K562 (cell line): ENCODE measurements around the gene SLBP. TPM values are rescaled to one million over a fixed set of nuclear protein-coding genes. Genes with fewer than 3 reads are reported as not detected.

Experiments
- HDAC3 ChIP-seq: fragments of 450-650 bp; IDR thresholded peaks from 2 replicates; pipeline ENCODE4 v1.6.1; 2018; ENCODE audit warnings: borderline replicate concordance, mild to moderate bottlenecking, moderate library complexity; ENCODE audit not compliant: partially characterized antibody
- MXD1 ChIP-seq: fragments of 250-450 bp; sonication (Bioruptor Pico); IDR thresholded peaks from 2 replicates; pipeline ENCODE4 v1.8.0; 2021; ENCODE audit warnings: borderline replicate concordance, mild to moderate bottlenecking, moderate library complexity; ENCODE audit not compliant: poor library complexity, severe bottlenecking
- PCBP2 ChIP-seq: fragments of 200-400 bp; formaldehyde crosslinking; IDR thresholded peaks from 2 replicates; pipeline ENCODE4 v1.6.1; 2018; ENCODE audit warnings: low read length, low read depth, mild to moderate bottlenecking, moderate library complexity; ENCODE audit not compliant: poor library complexity, severe bottlenecking
- SREBF1 ChIP-seq: fragments of 150-350 bp; IDR thresholded peaks from 2 replicates; pipeline ENCODE4 v1.6.1; 2014; ENCODE audit warnings: antibody characterized with exemption, low read depth, low read length, borderline replicate concordance
- TGIF2 ChIP-seq: sonication (generic); formaldehyde crosslinking; IDR thresholded peaks from 2 replicates; pipeline ENCODE4 v1.8.1; 2022; ENCODE audit warnings: mild to moderate bottlenecking, missing genetic modification reagents, moderate library complexity
- ZNF184 ChIP-seq: sonication (generic); formaldehyde crosslinking; IDR thresholded peaks from 2 replicates; pipeline ENCODE4 v1.5.0; 2020; ENCODE audit warnings: missing genetic modification reagents
- ZNF436 ChIP-seq: fragments of 250-450, 450-650 bp; sonication (Bioruptor Pico); formaldehyde crosslinking; IDR thresholded peaks from 2 replicates; pipeline ENCODE4 v1.7.0; 2020; ENCODE audit warnings: mild to moderate bottlenecking
- ZNF57 ChIP-seq: fragments of 450-650 bp; formaldehyde crosslinking; IDR thresholded peaks from 2 replicates; pipeline ENCODE4 v1.4.0; 2020; ENCODE audit warnings: mild to moderate bottlenecking, moderate library complexity
- ZNF586 ChIP-seq: fragments of 450-650 bp; formaldehyde crosslinking; conservative IDR thresholded peaks from 2 replicates; pipeline ENCODE4 v1.4.0; 2020; ENCODE audit warnings: mild to moderate bottlenecking, moderate library complexity
- ZNF764 ChIP-seq: fragments of 250-450 bp; sonication (Bioruptor Pico); IDR thresholded peaks from 2 replicates; pipeline ENCODE4 v1.4.0; 2020; ENCODE audit warnings: low read depth, mild to moderate bottlenecking, moderate library complexity
- polyA plus RNA-seq, 8 experiments: library from polyadenylated mRNA; depleted of rRNA in 4 of 8; stranded (reverse) in 5 of 8; unstranded in 3 of 8; fragments of >200 nt; fragmentation: Nextera tagmentation in 2 of 8; fragmentation: Illumina TruSeq in 1 of 8; extraction: Ambion mirVana in 2 of 8; extraction: Trizol in 1 of 8; gene quantifications; 2 replicates each; pipeline versions ENCODE4 v1.2.1 to v1.2.3, GENCODE V29; 2011 to 2014; ENCODE audit warnings: inconsistent platforms in 1 of 8, missing spikeins in 1 of 8
- total RNA-seq, 7 experiments: library from RNA; depleted of rRNA in 6 of 7; stranded (reverse); fragments of >200 nt in 6 of 7; fragmentation: Illumina TruSeq in 2 of 7; extraction: Trizol in 2 of 7; gene quantifications; 2 replicates each; pipeline versions ENCODE4 v1.2.1 to v1.2.3, GENCODE V29; 2011 to 2021; ENCODE audit warnings: low replicate concordance in 1 of 7
- TF ChIP-seq, protein P1 (sequence below): fragments of 250-450 bp; sonication (Bioruptor Pico); IDR thresholded peaks from 2 replicates; pipeline ENCODE4 v1.8.0; 2022; ENCODE audit warnings: inconsistent platforms
- TF ChIP-seq, protein P2 (sequence below), 2 experiments: fragments of 150-350 bp in 1 of 2; IDR thresholded peaks; 2 replicates each; pipeline ENCODE4 v1.6.1; 2012 to 2016; ENCODE audit warnings: low read depth in 2 of 2, low read length in 2 of 2, mild to moderate bottlenecking in 1 of 2, moderate library complexity in 1 of 2
- TF ChIP-seq, protein P3 (sequence below): fragments of 450-650 bp; formaldehyde crosslinking; IDR thresholded peaks from 2 replicates; pipeline ENCODE4 v1.4.0; 2020; ENCODE audit warnings: mild to moderate bottlenecking, mixed read lengths
- TF ChIP-seq, protein P4 (sequence below): fragments of 250-450 bp; sonication (Bioruptor Pico); IDR thresholded peaks from 2 replicates; pipeline ENCODE4 v1.4.0; 2020; ENCODE audit warnings: mild to moderate bottlenecking, moderate library complexity

The SLBP gene
- total and polyA plus RNA-seq, 9 of the 15 experiments (the other 6 are each of a cell fraction or from before 2014, with no cell fraction given): 49.4 to 221 (median 162) TPM

DNA sequence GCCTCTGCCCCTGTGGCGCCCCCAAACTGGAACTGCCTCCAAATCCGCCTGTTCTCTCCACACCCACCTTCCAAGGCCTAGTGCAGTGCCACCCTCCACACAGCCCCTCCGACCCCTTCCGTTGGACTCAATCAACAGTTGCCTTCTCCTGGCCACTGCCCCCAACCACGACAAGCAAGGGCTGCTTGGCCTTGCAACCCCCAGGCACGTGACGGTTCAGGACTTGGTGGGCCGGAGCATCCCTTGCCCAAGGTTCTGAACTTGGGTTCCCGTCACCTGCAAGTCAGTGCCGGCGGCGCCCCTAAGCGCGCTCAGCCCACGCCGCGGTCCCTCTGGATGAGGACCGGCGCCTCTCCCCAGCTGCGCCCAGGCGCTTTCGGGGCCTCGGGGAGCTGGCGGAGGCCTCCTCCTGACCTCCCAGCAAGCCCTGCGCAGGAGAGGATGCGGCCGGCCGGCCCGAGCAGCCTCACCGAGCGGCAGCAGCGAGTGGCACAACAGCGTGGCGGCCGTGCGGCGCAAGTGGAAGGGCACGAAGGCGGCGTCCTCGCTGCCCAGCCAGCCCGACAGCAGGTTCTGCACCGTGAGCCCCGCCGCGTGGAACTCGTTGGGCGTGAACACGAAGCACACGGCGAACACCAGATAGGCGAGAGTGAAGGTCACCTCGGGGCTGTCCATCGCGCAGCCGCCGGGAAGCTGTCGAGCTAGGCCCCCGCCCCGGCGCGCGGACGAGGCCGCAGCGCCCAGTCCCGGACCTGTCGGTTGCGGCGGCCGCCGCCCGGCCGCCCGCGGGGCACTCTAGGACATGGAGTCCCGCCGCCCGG lies 8.3 kb upstream of the SLBP start (continued):
- TF ChIP-seq ZNF764: no peak
- no peak for TF ChIP-seq PCBP2
- TF ChIP-seq TGIF2 (CRISPR knock-in tag): no peak
- TF ChIP-seq ZNF586 (CRISPR knock-in tag): no peak
- TF ChIP-seq, protein P1, sequence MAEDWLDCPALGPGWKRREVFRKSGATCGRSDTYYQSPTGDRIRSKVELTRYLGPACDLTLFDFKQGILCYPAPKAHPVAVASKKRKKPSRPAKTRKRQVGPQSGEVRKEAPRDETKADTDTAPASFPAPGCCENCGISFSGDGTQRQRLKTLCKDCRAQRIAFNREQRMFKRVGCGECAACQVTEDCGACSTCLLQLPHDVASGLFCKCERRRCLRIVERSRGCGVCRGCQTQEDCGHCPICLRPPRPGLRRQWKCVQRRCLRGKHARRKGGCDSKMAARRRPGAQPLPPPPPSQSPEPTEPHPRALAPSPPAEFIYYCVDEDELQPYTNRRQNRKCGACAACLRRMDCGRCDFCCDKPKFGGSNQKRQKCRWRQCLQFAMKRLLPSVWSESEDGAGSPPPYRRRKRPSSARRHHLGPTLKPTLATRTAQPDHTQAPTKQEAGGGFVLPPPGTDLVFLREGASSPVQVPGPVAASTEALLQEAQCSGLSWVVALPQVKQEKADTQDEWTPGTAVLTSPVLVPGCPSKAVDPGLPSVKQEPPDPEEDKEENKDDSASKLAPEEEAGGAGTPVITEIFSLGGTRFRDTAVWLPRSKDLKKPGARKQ (CRISPR knock-in tag): no peak
- no peak for TF ChIP-seq HDAC3
- TF ChIP-seq ZNF436: no peak
- TF ChIP-seq MXD1 (CRISPR knock-in tag): no peak
- TF ChIP-seq, protein P2, sequence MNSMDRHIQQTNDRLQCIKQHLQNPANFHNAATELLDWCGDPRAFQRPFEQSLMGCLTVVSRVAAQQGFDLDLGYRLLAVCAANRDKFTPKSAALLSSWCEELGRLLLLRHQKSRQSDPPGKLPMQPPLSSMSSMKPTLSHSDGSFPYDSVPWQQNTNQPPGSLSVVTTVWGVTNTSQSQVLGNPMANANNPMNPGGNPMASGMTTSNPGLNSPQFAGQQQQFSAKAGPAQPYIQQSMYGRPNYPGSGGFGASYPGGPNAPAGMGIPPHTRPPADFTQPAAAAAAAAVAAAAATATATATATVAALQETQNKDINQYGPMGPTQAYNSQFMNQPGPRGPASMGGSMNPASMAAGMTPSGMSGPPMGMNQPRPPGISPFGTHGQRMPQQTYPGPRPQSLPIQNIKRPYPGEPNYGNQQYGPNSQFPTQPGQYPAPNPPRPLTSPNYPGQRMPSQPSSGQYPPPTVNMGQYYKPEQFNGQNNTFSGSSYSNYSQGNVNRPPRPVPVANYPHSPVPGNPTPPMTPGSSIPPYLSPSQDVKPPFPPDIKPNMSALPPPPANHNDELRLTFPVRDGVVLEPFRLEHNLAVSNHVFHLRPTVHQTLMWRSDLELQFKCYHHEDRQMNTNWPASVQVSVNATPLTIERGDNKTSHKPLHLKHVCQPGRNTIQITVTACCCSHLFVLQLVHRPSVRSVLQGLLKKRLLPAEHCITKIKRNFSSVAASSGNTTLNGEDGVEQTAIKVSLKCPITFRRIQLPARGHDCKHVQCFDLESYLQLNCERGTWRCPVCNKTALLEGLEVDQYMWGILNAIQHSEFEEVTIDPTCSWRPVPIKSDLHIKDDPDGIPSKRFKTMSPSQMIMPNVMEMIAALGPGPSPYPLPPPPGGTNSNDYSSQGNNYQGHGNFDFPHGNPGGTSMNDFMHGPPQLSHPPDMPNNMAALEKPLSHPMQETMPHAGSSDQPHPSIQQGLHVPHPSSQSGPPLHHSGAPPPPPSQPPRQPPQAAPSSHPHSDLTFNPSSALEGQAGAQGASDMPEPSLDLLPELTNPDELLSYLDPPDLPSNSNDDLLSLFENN (IDR thresholded peaks at IDR 0.05; ENCODE audit: low read depth in 2 of 2, low read length in 2 of 2): no peak
- 0 out of 2 replicates have a peak, but pooled peaks have one; percentile 31 for TF ChIP-seq SREBF1
- TF ChIP-seq, protein P3, sequence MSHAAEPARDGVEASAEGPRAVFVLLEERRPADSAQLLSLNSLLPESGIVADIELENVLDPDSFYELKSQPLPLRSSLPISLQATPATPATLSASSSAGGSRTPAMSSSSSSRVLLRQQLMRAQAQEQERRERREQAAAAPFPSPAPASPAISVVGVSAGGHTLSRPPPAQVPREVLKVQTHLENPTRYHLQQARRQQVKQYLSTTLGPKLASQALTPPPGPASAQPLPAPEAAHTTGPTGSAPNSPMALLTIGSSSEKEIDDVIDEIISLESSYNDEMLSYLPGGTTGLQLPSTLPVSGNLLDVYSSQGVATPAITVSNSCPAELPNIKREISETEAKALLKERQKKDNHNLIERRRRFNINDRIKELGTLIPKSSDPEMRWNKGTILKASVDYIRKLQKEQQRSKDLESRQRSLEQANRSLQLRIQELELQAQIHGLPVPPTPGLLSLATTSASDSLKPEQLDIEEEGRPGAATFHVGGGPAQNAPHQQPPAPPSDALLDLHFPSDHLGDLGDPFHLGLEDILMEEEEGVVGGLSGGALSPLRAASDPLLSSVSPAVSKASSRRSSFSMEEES (CRISPR knock-in tag): peak; percentile 20; the same call in 1 of the 2 replicates
- no peak for TF ChIP-seq ZNF184
- TF ChIP-seq, protein P4, sequence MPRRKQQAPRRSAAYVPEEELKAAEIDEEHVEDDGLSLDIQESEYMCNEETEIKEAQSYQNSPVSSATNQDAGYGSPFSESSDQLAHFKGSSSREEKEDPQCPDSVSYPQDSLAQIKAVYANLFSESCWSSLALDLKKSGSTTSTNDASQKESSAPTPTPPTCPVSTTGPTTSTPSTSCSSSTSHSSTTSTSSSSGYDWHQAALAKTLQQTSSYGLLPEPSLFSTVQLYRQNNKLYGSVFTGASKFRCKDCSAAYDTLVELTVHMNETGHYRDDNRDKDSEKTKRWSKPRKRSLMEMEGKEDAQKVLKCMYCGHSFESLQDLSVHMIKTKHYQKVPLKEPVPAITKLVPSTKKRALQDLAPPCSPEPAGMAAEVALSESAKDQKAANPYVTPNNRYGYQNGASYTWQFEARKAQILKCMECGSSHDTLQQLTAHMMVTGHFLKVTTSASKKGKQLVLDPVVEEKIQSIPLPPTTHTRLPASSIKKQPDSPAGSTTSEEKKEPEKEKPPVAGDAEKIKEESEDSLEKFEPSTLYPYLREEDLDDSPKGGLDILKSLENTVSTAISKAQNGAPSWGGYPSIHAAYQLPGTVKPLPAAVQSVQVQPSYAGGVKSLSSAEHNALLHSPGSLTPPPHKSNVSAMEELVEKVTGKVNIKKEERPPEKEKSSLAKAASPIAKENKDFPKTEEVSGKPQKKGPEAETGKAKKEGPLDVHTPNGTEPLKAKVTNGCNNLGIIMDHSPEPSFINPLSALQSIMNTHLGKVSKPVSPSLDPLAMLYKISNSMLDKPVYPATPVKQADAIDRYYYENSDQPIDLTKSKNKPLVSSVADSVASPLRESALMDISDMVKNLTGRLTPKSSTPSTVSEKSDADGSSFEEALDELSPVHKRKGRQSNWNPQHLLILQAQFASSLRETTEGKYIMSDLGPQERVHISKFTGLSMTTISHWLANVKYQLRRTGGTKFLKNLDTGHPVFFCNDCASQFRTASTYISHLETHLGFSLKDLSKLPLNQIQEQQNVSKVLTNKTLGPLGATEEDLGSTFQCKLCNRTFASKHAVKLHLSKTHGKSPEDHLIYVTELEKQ: no peak
- no peak for TF ChIP-seq ZNF57 (CRISPR knock-in tag)
